Activated T-cell treated with anti-CD3 and anti-CD28 coated beads for 24 hours (primary cell): ENCODE data around the gene SFXN2.
"Not testable (repeated sequence)": the region's sequence is repeated elsewhere in the genome, so short reads cannot be mapped to it uniquely, and the experiment has no call there.

Experiments
- DNase-seq: peaks from one replicate; pipeline ENCODE4 v3.0.0-alpha.2; 2020; ENCODE audit warnings: low read depth

The SFXN2 gene, protein sequence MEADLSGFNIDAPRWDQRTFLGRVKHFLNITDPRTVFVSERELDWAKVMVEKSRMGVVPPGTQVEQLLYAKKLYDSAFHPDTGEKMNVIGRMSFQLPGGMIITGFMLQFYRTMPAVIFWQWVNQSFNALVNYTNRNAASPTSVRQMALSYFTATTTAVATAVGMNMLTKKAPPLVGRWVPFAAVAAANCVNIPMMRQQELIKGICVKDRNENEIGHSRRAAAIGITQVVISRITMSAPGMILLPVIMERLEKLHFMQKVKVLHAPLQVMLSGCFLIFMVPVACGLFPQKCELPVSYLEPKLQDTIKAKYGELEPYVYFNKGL

GRCh38 chr10:102714621-102715455 is at the start of gene SFXN2:
Gene SFXN2 (plus strand): TSS chr10:102714636. CDS start chr10:102726637, 12,001 bp downstream.
- DNase-seq, result peak; percentile 36

DNA sequence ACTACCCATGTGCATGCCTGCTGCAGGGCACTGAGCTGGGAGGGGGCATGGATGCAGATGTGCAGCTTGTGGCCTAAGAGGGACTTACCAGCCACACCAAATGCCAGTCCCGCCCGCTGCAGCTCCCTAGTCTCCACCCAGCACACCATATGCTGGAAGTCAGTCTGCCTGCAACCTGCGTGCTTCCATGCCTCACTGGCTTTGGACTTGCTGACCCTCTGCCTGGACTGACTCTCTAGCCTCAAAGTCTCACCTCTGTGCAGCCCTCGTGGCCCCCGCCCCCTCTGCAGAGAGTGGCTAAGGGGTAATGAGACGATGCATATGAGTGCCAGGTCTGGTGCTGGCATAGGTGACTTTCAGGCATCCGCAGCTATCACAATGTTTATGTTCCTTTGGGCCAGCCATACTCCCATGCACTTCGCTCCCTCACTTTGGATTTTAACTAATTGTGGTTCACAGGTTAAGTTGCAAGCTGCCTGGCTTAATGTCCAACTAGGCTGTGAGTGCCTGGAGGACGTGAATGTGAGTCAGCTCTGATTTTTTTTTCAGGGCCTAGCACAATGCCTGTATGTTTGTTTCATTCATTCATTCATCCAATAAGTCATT is 48.4 kb upstream of the SFXN2 start:
- no peak for DNase-seq

DNA sequence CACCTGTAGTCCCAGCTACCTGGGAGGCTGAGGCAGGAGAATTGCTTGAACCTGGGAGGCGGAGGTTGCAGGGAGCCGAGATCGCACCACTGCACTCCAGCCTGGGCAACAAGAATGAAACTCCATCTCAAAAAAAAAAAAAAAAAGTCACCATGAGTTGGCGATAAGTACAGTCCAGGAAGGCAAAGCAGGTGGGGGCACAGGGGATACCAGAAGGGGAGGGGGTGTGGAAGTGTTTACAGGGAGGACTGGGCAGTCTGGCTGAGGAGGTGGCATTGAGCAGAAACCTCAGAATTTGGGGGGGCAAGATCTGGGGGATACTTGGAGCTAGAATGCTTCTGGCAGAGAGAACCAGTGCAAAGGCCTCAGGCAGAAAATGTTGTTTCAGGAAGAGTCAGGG is 47.0 kb upstream of the SFXN2 start:
- not testable (repeated sequence) for DNase-seq

- no peak for DNase-seq
These were observed 45.9 kb upstream of the SFXN2 start for GRCh38 chr10:102668326-102669107.

GRCh38 chr10:102669206-102670064 is 45.0 kb upstream of the SFXN2 start:
- DNase-seq, result no peak

- DNase-seq, result no peak
These were observed 44.3 kb upstream of the SFXN2 start for GRCh38 chr10:102670065-102670670.

DNA sequence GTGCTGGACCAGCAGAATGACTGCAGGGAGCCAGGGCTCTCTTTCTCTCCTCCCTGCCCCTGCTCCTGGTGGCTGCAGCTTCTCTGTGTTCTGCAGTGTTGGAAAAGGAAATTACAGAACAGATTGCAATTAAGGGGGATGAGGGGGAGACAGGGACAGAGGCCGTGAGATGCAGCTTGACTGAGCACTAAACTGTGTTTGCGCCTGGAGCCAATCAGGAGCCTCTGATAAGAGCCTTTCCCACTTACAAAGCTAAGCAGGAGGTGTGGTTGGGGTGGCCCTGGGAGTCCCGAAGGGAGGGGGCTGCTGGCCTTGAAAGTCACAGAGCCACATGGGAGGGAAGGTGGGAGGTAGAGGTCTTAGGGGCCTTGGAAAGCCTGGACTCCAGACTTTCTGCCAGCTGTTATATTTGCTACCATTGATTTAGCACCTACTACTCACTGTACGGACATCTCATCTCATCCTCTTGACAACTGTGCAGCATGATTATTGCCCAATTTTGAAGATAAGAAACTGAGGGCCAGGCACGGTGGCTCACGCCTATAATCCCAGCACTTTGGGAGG is 43.5 kb upstream of the SFXN2 start:
- DNase-seq, result no peak

GRCh38 chr10:102673236-102673818 is 41.1 kb upstream of the SFXN2 start:
- DNase-seq, result no peak

GRCh38 chr10:102673819-102674511 is 40.5 kb upstream of the SFXN2 start:
- peak; percentile 56 for DNase-seq

GRCh38 chr10:102674566-102674965 is 39.9 kb upstream of the SFXN2 start:
- DNase-seq, result no peak

- DNase-seq, result no peak
These were observed 39.3 kb upstream of the SFXN2 start for GRCh38 chr10:102675011-102675665.

GRCh38 chr10:102675666-102676533 is 38.5 kb upstream of the SFXN2 start:
- DNase-seq, result no peak

DNA sequence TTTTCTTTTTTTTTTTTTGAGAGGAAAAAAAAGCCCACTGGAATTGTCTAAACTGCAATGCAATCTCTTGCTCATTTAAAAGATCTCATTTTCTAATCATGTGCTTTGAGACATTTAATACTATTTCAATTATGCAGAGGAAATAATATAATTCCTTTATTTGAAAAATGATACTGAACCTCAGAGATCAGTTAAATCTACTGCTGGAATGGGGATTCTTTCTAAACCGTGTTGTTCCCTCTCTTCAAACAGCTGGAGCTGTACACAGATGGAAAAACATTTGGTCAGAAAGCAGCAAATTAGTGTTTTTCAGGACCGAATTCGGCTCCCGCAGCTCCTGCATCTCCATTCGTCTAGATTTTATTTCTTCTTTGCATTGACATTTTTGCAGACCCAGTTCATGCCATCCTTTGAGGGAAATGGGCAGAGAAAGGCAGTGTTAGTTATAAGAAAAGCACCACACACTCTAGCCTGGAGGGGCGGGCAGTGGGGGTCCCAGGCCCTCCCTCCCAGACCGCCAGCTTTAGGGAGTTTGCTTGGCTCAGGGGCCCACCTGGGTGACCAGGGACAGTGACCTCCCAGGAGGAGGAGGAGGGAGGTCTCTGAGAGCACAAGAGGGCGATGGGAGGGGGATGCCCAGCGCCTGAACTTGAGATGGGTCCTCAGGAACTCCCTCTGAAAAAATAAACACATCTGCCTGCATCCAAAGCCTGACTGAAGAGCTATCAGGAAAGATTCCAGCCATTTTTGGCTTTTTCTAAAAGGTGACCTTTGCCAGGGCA is 37.7 kb upstream of the SFXN2 start:
- DNase-seq, result no peak

GRCh38 chr10:102677331-102678067 is 36.9 kb upstream of the SFXN2 start:
- no peak for DNase-seq

DNA sequence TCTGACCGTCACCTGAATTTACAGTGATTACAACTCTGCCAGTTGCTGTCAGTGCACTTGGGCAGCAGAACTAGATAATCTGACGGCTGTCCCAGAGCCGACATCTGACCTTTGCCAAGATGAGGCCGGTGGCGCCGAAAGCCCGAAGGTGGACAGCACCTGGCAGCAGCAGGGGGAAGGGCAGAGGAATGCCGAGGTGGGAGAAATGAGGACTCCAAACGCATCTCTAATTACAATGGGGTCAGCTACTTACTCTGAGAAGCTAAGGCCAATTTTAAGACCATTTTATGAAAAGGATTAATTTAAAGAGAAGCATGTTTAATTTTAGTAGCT is 36.4 kb upstream of the SFXN2 start:
- no peak for DNase-seq

DNA sequence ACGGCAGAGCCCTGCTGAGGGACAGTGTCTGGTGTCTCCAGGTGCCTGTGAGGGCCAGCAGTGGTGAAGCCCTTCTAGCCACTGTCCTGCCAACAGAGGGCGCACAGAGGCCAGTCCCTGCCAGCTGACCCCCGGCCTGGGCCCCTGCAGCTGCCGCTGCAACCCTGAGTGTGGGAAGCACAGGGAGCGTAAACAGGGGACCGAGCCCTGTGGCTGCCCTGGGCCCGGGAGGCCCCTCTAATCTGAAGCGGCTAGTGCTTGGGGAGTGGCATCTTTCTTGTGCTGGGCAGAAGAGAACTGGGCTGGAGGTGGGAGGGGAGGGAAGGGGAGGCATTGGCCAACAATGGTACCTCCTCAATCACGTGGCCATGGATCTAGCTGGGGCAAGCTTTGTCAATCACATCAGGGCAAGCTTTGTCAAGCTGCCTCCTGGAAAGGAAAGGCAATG is 35.6 kb upstream of the SFXN2 start:
- no peak for DNase-seq
